HepG2 (cell line): ENCODE data around the gene ARHGAP25. TPM values are rescaled to one million over a fixed set of nuclear protein-coding genes. Genes with fewer than 3 reads are reported as not detected.

Experiments
- KDM4B ChIP-seq: sonication (generic); formaldehyde crosslinking; IDR thresholded peaks from 2 replicates; pipeline ENCODE4 v1.4.0; 2020; ENCODE audit warnings: missing genetic modification reagents
- KIAA2018 ChIP-seq: sonication (generic); formaldehyde crosslinking; IDR thresholded peaks from 2 replicates; pipeline ENCODE4 v1.5.0; 2020; ENCODE audit warnings: mild to moderate bottlenecking, missing genetic modification reagents, borderline replicate concordance
- MAFF ChIP-seq: IDR thresholded peaks from 2 replicates; pipeline ENCODE4 v1.6.1; 2011; ENCODE audit warnings: low read depth, low read length, improper control_type of control experiment
- MBNL3 ChIP-seq: fragments of 250-450 bp; sonication (Bioruptor Pico); conservative IDR thresholded peaks from 2 replicates; pipeline ENCODE4 v1.8.0; 2022; ENCODE audit warnings: mild to moderate bottlenecking, inconsistent platforms
- NFKBIZ ChIP-seq: IDR thresholded peaks from 2 replicates; pipeline ENCODE4 v1.6.1; 2018; ENCODE audit warnings: missing genetic modification reagents, missing compliant biosample characterization
- ZNF230 ChIP-seq: sonication (generic); formaldehyde crosslinking; IDR thresholded peaks from 2 replicates; pipeline ENCODE4 v1.4.0; 2020; ENCODE audit warnings: mild to moderate bottlenecking, missing genetic modification reagents
- ZNF598 ChIP-seq: sonication (generic); formaldehyde crosslinking; IDR thresholded peaks from 2 replicates; pipeline ENCODE4 v1.5.1; 2020; ENCODE audit warnings: mild to moderate bottlenecking, missing genetic modification reagents, borderline replicate concordance
- polyA plus RNA-seq, 8 experiments: library from polyadenylated mRNA; depleted of rRNA in 3 of 8; stranded (reverse) in 7 of 8; unstranded in 1 of 8; fragments of >200 nt; fragmentation: Illumina TruSeq in 4 of 8; extraction: Trizol in 4 of 8; gene quantifications; 2 replicates each; pipeline versions ENCODE4 v1.2.1 to v1.2.3, GENCODE V29; 2011 to 2016; ENCODE audit warnings: low read depth in 4 of 8, missing spikeins in 1 of 8, mixed read lengths in 1 of 8; ENCODE audit not compliant: insufficient read depth in 1 of 8
- total RNA-seq, 5 experiments: library from RNA; depleted of rRNA; stranded (reverse); fragments of >200 nt; fragmentation: Illumina TruSeq; extraction: Trizol; gene quantifications; 2 replicates each; pipeline ENCODE4 v1.2.3, GENCODE V29; 2016; ENCODE audit warnings: low read depth in 1 of 5

The ARHGAP25 gene
- total and polyA plus RNA-seq, 2 of the 13 experiments (the other 11 are each of a cell fraction or from before 2014, with no cell fraction given): not detected

- TF ChIP-seq KIAA2018 (CRISPR knock-in tag): no peak
- no peak for TF ChIP-seq NFKBIZ (CRISPR knock-in tag)
- TF ChIP-seq ZNF230 (CRISPR knock-in tag): no peak
- no peak for TF ChIP-seq KDM4B (CRISPR knock-in tag)
- no peak for TF ChIP-seq ZNF598 (CRISPR knock-in tag)
- no peak for TF ChIP-seq MAFF
- no peak for TF ChIP-seq MBNL3 (CRISPR knock-in tag)
Measured at GRCh38 chr2:68824831-68825230, 90.2 kb downstream of the ARHGAP25 start (continued).
